Fibroblast of skin of back (primary cell): ENCODE measurements around the gene TRPV4.

Experiments used
- DNase-seq: peaks from one replicate; pipeline ENCODE4 v3.0.0-alpha.2; 2013

Gene TRPV4

DNA sequence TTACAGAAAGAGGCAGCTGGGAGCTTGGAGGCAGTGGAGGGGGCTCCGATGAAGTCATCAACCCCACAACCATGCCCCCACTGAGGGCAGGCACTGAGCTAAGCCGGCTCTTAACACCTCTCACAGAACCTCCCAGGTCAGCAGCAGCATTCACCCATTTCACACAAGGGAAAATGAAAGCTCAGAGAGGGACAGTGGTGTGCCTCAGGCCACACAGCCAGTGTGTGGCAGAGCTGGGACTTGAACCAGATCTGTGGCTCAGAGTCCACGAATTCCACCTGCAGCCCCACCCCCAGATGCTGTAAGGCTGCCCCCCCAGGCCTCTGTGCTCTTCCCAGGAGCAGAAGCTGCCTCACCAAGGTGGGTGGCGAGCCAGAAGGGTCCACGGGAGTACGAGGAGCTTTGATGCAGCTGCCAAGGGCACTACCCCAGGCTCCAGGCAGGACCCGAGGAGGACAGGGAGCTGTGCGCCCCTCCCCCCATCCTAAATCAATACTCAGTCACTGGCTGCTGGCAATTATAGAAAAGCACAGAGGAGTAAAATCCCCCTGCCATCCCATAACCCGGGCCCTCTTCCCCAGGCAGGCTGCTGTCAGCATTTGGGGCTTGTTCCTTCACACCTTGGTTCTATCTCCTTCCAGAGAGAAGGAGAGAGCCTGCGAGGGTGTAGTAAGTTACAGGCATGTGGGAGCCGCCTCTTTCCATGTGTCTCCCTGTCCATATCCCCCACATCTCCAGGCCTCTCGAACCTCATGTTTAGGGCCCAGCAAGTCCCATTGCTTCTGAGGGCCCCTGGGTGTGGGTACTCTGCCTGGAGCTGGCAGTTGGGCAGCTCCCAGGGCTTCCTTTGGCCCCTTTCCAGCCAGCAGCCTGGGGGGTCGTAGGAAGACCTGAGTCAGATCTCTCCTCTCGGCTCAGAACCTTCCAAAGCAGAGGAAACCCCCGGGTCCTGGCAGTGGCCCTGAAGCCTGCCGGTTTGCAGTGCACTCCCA, 72.0 kb downstream of the TRPV4 start:
- peak; percentile 17 for DNase-seq

DNA sequence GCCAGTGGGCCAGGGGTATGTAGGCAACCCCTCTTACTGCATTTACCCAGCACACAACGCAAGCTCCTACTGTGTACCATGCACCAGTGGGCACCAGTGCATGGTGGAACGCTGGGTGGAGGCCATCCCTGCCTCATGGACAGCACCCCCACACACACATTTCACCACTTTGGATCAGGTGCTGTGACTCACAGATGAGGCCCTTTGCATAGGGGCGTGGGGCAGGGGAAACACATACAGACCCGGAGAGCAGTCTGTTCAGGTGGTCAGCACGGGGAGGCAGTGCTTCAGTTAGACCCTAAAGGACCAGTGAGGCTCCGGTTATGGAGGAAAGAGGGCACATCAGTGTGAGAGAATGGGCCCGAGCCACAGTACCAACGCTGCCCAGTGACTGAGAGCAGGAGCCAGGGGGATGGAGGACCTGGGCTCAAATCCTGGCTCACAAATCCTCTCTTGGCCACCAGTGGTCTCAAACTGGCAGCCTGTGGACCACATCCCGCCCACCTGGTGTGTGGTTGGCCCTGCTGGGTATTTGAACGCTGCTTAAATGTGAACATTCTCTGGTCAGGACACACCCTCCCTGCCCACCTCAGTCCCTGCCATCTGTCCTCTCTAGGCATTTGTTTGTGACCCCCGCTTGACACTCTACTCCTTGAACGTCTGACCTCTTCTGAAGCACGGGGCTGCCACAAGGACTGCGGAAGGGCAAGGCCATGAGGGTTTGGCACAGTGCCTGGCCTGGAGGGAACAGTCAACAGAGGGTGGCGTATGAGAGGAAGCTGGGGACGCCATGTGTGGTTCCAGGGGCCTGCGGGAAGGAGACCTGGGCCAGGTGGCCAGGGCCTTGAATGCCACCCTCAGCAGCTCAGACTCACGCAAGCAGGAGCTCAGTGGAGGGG, 72.9 kb downstream of the TRPV4 start:
- DNase-seq = no peak

DNA sequence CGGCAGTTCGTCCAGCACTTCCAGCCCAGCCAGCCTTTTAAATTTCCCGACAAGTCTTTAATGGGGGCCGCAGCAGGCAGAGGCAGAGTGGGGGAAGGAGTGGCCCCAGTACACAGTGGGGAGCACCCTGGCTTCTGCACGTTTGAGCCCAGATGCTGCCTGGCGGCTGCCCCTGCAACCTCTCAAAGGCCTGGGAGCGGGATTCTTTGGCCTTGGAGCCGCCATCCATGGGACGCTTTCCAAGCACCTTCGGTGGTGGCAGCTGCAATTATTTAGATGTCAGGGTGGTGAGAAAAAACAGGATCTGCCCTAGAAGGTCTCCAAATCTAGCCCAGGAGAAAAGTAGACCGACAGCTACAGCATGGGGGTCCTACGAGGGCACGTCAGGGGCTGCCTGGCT, 73.6 kb downstream of the TRPV4 start:
- DNase-seq = no peak

DNA sequence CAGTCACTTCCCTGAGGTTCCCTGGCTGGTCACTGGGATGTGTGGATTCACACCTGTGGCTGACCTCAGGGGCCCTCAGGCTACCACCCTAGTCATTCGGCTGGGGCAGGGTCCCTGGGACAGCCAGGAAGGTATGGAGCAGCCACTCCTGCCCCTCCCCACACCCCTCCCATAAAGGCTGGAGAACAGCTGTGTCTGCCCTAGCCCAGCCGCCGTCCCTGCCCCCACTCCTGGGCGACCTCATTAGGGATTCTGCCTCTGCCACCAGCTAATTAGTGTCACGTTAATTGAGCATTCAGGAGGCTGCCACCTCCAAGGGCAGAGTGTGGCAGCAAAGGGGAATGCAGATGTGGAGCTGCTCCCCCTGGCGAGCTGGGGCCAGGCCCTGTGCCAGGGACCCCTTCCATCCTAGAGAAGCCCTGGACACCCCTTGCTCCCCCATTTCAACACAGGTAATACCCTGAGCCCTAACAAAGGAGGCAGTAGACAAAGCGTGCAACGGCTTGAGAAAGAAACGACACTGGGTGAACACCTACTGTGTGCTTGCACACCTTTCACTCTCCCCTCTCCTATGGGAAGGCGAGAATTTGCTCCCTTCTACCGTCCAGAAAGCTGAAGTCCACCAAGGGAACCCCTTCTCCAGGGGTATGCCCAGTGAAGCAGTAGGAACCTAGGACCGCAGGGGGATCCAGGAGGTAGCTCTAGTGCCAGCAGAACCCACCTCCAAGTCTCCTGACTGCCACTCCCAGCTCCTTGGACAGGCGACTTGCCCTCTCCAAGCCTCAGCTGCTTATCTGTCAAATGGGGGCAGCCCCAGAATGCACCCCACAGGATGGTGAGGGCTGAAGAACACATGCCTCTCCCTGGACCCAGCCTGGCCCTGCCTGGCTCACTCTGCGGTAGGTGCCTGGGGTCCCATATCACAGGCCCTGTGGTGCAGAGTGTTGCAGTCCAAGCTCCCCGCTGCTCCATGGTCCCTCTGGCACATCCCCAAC, 74.5 kb downstream of the TRPV4 start:
- no peak for DNase-seq

DNA sequence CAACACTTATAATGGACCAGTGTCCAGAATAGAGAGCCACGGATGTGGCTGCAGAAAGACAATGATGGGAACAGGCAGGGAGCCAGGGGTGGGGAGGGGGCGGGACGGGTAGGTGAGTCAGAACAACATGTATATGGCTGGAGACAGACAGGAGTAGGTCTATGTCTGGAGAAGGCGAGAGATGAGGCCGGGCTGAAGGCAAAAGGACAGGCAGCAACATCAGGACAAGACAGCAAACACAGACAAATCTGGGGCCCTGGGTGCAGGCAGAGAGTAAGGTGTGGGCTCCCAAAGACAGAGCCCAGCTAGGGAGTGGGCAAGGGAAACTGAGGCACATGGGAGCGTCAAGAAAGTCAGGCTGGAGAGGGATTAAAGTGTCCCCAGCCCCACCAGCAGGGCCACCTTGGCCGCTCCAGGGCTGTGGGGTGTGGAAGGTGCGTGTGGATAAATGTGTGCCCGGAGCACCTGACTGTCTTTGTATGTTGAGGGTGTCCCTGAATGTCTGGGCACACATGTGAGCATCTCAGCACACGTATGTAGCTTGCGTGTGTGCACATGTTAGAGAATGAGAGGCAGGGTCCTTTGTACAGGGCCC, 75.4 kb downstream of the TRPV4 start:
- no peak for DNase-seq

DNA sequence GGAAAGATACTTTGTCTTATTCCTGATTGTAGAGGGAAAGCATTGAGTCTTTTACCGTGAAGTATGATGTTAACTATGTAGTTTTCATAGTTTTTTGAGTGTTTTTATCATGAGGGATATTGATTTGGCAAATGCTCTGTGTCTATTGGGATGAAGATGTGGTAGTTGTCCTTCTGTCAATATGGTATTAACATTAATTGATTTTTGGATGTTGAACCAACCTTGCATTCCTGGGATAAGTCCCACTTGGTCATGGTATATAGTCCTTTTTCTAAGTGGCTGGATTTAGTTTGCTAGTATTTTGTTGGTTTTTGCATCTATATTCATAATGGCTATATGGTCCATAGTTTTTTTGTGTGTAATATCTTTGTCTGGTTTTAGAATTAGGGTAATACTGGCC, 76.7 kb downstream of the TRPV4 start:
- DNase-seq = no peak

DNA sequence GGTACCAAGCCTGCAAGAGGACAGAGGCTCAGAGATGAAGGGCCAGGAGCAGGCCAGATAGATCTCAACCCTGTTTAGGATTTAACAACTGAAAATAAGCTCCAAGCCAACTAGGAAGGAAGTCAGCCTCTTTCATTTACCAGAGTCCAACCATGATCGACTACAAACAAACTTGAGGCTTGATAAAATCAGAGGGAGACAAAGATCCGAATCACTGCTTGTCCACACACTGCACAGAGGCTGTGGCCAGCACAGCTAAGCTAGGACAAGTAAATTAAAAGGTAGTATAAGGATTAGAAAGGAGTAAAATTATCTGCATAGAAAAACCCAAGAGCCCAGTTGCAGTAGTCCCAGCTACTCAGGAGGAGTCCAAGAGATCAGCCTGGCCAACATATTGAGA, 79.2 kb downstream of the TRPV4 start:
- no peak for DNase-seq

DNA sequence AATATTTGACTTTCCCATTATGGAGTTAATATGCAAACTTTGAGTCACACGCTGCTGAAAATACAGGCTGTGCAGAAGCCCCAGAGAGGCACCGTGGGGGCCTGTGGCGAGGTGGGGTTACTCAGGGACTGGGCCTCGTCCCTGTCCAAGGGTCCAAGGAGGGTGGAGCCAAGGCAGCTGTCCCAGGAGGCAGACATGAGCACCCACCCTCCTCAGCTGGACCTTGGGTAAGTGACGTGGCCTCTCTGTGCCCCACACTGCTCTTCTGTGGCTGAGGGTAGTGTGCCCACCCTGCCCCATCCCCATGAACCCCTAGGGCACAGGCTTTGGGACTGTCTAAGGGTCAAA, 80.2 kb downstream of the TRPV4 start:
- DNase-seq = no peak

DNA sequence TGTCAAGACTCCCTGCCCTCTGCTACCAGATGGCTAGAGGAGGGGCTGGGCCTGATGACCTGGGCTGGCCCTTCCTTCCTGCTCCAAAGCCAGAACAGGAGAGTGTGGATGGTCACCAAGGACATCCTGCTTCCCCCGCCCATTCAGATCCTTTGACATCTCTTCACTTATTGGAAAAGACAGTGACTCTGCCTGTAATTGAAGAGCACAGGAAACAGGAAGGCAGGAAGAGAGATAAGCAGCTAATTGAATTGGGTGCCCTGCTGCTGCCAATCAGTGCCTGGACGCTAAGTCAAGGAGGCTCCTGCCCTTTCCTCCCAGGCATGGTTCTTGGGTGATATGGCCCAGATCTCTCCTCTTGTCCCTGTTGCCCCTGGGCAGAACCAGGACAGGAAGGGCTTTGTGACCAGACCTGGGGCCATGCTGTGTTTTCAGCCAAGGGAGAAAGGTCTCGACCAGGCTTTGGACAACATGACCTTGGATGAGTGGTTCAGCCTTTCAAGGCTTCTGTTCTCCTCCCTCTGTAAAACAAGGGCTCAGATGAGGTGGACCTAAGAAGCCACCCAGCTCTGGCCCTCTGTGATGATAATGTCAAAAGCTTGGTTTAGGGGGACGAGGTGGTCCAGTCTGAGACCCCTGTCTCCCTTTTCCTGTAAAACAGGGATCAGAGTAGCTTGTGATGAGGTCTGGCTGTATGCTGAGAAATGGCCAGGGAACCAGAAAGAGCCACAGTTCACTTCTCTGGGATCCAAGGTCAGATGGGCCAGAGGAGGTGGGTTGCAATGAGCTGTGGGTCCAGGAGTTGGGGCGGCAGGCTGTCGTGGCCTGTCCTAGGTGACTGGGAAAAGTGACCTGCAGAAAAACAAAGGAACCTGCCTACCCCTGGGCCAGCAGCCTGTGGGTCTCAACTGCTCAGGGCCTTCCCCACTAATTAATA, 80.8 kb downstream of the TRPV4 start:
- no peak for DNase-seq

DNA sequence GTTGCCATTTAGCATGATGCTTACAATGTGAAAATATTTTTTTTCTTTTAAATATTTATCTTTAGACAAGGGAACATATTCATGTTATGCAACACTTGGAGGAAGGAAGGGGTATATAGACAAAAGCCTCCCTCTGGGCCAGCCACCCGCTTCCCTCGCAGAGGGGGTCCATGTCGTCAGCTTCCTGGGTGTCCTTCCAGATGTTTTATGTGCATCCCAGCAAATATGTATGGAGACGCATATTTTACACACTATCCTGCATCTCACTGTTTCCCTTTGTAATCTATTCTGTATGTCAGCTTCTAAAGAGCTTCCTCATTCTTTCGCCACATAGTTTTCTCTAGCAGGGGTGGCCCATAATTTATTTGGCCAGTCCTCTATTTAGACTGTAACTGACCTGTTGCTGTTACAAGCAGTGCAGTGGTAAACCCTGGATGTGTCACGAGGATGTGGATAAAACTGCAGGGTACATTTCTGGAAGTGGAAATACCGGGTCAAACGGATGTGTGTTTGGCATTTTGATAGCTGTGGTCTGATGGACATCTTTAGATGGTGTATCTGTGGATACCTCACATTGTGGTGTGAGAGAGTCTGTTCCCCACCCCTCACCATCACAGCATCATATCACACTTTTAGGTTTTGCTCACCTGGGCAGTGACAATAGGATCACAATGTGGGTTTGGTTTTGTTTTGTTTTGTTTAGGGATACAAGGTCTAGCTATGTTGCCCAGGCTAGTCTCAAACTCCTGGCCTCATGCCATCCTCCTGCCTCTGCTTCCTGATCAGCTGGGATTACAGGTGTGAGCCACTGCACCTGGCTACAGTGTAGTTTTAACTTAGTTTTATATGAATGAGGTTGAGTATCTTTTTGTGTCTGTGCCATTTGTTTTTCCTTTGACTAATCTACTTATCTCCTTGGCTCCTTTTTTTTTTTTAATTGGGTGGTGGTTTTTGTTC, 87.9 kb downstream of the TRPV4 start:
- DNase-seq = peak; percentile 15

DNA sequence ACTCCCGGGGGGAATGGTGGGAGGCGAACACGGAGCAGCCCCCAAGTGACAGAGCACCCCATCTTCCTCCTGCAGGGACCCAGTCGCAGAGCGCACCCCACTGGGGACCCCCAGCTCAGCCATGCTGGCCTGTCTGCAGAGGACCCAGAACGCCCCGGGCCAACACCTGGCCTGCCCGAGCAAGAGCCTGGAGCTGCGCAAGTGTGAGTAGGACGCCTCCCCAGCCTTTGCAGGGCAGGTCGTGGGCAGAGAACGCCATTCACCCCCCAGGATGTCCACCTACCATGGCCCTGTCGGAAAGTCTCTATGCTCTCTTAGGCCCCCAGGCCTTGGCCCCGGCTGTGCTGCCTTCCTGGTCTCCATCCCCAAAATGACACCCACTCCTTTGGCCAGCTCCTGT, 89.2 kb downstream of the TRPV4 start:
- DNase-seq = no peak

DNA sequence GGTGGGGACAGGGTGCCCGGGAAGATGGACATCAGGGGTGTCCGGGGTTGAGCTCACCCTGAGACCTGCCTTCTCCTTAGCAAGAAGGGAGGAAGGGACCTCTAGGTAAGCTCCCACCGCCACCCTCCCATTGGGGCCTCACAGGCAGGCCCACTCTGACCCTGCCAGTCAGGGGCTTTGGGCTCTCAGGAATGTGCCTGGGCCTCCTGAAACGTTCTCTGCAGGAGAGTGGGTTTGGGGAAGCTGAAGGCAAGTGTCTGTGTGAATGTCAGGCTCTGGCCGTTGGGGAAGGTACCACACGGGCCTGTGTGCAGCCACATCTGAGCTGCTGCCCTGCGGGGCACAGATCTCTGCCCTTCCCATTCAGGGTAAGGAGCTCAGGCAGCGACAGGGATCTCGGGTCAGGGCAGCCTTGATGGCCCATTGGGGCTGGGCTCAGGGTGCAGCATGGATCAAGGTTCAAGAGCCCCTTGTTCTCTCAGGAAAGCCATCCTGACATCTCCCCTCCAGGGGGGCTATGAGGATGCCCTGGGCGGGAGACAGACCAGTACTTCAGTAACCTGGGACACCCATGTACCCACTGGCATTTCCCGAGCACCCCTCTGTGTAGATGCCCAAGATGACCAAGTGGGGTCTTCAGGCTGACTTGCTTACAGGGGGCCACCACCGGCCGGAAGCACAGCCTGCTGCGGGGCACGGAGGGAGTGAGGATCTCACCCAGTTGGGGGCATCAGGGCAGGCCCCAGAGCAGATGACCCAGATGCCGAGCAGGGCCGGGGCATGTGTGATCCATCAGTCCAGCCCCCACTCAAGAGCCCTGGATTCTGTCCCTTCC, 89.9 kb downstream of the TRPV4 start:
- DNase-seq = no peak

DNA sequence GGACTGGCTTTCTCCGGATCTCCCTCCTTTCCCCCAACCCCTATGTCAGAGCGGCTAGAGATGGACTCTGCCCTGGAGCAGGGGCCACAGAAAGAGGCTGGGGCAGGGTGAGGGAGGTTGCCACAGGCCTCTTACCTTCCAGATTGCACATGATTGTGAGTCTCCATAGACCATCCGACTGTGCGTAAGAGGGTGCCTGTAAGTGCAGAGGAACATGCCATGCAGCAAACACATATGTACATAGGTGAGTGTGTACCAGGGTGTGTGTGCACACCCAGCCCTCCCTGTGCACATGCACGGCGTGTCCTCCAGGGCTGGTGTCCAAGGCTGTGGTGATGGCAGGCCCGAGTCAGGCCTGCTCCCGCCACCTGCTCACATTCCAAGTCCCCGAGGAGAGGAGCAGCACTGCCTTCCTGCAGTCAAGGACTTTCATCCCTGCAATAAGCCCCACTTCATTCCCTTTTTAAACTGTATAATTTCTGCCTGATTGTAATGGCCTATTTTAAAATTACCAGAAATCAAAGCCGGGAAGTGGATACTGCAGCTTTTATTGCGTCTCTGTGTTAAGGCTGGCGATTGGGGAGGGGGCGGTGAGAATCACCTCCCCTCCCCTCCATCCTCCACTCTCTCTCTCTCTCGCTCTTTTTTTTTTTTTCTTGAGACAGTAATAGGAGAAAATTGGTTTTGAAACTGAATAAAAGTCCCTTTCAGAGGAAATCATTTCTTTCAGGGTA, 91.1 kb downstream of the TRPV4 start:
- DNase-seq = no peak

DNA sequence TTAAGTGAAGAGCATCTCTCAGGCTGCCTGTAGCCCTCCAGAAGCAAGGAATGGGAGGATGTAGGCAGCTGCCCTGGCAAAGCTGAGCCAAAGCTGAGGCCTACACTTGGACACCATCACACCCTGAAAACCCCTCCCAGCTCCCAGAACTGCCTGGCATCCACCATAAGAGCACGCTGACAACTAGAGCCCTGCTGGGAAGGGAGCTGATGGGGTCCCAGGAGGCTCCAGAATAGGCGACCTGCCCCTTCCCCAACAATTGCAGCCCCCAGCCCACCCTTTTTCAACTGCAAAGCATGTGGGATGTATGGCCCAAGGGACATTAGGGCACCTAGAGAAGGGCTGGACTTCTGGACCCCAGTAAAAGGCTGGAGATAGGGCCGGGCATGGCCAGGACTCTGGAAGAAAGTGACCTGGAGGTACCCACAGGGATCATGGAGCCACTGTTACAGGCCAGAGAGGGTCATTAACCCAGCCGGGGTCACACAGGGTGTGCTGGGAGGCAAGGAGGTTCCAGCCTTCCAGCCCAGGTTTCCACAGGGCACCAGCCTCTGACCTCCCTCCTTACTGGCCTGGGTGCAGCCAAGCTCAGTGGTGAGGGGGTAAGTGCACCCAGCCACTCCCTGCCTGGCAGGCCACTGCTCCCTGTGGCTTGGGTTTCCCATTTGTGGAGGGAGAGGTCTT, 91.8 kb downstream of the TRPV4 start:
- DNase-seq = no peak

DNA sequence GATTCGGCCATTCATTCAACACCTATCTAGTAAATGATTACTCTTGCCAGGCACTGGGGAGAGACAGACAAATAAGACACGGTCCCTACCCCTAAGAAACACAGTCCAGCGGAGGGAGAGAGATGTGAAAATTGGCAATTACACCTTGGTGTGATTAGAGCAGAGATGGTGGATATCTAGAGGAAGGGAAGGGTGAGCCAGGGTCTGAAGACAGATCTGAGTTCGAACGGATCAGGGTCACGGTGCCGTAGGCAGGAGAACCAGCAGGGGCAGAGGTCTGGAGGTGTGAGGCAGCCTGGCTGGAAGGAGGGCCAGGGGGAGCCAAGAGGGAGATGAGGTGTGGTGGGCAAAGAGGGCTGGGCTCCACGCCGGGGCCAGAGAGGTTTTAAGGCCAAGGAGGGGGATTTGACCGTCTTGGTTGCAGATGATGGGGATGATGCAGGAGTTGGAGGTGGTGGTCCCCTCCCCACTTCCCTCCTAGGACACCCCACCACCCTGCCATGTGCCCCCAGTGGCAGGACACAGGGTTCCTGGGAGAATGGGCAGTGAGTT, 92.4 kb downstream of the TRPV4 start:
- DNase-seq = no peak

DNA sequence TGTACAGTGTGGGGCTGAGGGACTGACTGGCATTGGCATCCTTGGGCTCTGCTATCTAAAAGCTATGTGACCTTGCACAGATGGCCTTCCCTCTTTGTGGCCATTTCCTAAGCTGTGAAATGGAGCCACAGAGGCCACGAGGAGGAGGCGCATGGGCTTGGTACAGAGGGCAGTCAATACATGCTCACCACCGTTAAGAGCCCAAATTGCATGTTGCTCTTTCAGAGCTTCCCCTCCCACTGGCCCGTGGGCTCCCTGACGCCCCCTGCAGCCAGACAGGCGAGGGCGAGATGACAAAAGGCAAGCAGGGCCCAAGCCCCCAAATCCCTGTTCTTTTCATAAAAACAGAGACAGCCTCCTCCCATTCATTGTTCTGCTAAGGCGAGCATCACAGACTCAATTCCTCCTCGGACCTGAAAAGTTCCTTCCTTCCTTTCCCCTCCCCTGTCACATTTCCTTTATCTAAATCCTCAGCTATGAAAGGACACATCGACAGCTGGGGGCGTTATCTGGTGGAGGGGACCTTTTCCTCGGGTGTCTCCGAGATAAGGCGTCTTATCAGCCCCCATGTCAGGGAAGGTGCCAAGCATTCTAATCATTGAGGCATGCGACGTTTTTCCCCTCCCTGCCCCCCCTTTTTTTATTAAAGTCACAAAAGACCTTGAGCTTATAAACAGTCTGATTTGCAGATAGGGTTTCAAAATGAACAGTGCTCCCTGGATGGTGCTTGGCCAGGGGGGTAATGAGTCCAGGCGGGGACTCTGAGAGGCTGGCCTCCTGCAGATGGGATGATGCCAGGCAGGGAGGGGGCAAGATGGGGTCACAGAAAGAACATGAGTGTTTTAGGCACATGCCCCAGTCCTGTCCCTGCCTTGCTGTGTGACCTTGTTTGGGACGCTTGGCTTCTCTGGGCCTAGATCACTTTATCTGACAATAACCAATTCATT, 93.2 kb downstream of the TRPV4 start:
- no peak for DNase-seq
